GM19328 (cell line): ENCODE data around the gene ATP6V0B.

Experiments used
- ATAC-seq: cut with Tn5 transposase; IDR thresholded peaks from one replicate; pipeline ENCODE4 v1.9.1; 2021; ENCODE audit warnings: mild to moderate bottlenecking, moderate library complexity; ENCODE audit not compliant: unreplicated experiment

ATP6V0B gene

DNA sequence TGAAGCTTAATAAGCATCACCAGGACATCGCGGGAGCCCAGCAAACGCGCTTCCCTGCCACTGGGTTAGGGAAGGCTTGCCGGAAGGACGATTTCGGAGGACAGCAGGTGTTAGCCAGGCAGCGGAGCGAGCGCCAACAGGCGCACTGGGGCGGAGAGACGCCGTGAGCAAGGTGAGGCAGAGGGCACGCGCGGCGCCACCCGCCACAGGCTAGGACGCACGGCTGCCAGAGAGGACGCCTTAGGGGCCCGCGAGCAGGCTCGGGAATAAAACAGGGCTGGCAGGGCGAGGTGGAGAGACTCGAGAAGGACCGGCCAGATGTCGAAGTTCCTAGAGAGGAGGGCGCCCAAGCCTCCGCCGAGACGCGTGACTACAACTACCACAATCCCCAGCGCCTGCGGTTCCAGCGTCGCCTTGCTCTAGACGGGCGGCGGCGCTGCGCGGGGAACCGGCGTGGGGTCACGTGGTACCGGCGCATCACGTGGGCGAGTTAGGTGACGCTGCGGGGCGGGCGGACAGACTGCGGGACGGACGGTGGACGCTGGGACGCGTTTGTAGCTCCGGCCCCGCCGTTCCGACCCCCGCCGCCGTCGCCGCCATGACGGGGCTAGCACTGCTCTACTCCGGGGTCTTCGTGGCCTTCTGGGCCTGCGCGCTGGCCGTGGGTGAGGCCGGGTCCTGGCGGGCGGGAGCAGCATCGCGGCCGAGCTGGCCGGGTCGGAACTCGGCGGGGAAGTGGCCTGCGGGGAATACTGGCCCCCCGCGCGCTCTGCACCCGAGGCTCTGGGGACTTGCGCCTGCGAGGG, at the start of gene ATP6V0B:
Gene ATP6V0B (plus strand): TSS at position 518 of the 806 bp plus-strand sequence. CDS start 81 bp downstream, at position 599.
- peak; percentile 56 for ATAC-seq

DNA sequence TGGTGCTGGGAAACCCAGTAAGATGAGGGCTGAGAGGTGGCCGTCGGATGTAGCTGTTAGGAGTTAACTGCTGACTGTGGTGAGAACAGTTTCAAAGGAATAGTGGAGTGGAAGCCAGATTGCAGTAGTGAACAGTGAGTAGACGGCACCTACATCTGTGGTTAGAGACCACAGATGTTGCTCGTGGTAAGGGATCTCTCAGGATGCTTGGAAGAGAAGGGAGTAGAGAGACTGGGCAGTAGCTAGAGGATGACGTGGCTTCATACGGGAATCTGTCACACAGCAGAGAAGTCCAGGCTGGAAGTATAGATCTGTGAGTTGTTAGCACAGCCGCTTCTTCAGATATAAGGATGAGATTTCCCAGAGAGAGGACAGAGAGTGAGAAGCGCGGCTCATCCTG, 48.9 kb upstream of the ATP6V0B start:
- no peak for ATAC-seq

DNA sequence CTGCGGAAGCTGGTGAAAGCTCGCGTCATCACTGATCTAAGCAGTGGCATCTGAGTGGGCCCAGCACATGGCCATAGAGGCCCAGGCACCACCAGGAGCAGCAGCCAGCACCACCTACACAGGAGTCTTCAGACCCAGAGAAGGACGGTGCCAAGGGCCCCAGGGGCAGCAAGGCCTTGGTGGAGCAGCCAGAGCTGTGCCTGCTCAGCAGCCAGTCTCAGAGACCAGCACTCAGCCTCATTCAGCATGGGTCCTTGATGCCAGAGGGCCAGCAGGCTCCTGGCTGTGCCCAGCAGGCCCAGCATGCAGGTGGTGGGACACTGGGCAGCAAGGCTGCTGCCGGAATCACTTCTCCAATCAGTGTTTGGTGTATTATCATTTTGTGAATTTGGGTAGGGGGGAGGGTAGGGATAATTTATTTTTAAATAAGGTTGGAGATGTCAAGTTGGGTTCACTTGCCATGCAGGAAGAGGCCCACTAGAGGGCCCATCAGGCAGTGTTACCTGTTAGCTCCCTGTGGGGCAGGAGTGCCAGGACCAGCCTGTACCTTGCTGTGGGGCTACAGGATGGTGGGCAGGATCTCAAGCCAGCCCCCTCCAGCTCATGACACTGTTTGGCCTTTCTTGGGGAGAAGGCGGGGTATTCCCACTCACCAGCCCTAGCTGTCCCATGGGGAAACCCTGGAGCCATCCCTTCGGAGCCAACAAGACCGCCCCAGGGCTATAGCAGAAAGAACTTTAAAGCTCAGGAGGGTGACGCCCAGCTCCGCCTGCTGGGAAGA, 44.4 kb upstream of the ATP6V0B start:
- no peak for ATAC-seq

DNA sequence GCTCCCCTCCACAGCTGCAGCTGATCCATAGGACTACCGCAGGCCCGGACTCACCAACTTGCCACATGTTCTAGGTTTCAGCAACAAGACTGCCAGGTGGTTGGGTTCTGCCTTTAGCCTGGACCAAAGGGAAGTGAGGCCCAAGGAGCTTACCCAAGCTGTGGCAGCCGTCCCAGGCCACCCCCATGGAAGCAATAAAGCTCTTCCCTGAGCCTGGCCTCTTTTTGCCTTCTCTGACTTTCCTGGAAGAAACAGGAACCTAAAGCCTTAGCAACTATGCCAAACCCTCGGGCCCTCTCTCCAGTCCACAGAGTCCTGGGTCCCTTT, 43.8 kb upstream of the ATP6V0B start:
- ATAC-seq, result no peak

DNA sequence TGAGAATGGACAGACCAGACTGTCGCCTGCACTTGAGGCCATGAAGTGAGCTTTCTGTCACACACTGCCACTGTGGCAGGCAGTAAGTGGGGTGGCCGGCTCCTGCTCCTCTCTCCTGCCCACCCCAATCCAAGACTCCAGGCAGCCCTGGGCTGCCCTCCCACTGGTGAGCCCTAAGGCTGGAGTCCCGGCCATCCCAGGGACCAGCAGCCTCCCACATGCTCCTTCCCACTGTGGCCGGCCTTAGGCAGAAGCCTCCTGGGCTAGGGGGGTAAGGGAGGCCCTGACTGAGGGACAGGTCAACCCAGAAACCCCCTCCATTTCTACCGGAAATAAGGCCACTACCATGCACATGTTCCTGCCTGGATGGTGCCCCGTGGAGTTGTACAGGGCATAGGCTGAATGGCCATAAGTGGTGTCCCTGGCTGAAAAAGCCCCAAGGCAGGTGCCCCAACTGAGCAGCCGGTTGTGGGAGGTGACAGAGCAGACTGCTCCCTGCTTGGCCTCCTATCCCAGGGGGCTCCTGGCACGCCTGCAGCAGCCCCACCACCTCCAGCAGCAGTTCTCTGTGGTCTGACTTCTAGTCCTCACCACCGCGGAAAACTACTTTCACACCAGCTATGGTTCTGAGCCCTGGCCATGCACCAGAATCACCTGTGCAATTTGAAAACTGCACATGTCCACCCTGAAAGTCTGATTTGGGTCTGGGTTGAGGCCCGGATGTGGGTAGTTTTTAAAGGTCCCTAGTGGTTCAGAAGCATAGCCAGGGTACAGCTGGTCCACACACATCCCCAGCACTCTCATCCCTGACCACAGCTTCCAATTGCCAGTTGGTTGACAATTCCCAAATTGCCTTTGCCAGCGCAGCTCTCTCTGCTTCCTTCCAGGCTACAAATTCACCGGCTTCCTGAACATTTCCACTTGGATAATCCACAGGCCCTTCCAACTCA, 42.8 kb upstream of the ATP6V0B start:
- ATAC-seq, result no peak

DNA sequence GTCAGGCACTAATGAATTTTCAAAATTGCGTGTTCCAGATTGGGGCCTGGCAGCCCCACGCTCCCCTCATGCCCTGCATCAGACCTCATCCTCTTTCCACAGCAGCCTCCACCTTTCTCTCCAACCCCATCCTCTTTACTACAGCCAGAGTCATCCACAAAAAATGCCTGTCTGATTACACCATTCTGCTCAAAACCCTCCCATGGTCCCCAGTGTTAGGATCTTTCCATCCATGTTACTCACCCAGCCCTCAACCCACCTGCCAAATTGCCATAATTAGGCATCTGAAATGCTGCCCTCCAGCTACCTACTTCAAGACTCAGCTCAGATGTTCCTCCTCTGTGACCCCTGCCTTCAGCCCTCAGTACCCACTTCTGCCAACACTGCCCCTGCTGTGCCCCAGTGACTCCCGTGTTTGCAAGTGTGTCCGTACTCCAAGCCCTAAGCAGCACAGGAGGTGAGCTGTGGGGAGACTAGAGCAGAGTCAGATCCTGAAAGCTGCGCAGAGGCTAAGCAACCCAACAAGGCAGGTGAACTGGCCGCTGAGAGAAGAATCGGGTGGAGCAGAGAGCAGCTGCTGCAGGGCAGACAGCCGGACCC, 41.9 kb upstream of the ATP6V0B start:
- ATAC-seq, result no peak

DNA sequence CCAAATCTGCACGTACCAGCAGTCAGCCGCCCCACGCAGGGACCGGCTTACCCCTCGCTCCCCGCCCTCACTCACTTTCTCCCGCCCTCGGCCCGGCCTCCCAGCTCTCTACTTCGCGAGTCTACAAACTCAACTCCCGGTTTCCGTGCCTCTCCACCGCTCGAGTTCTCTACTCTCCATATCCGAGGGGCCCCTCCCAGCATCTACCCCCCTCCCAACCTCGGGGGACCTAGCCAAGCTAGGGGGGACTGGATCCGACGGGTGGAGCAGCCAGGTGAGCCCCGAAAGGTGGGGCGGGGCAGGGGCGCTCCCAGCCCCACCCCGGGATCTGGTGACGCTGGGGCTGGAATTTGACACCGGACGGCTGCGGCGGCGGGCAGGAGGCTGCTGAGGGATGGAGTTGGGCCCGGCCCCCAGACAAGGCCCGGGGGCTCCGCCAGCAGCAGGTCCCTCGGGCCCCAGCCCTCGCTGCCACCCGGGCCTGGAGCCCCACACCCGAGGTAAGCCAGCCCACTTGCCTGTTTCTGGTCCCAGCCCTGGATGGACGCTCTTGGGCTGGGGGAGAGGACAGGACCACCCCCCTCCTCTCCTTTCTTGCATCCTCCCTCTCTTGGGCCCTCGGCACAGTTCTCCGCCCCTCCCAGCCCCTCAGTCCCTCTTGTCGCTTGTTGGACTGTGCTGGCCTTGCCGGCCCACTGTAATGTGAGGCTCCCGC, 41.2 kb upstream of the ATP6V0B start, which contains the start of gene ARTN:
Gene ARTN (plus strand): TSS at position 416 of the 715 bp plus-strand sequence. CDS start 1,856 bp downstream, outside the sequence.
- no peak for ATAC-seq

DNA sequence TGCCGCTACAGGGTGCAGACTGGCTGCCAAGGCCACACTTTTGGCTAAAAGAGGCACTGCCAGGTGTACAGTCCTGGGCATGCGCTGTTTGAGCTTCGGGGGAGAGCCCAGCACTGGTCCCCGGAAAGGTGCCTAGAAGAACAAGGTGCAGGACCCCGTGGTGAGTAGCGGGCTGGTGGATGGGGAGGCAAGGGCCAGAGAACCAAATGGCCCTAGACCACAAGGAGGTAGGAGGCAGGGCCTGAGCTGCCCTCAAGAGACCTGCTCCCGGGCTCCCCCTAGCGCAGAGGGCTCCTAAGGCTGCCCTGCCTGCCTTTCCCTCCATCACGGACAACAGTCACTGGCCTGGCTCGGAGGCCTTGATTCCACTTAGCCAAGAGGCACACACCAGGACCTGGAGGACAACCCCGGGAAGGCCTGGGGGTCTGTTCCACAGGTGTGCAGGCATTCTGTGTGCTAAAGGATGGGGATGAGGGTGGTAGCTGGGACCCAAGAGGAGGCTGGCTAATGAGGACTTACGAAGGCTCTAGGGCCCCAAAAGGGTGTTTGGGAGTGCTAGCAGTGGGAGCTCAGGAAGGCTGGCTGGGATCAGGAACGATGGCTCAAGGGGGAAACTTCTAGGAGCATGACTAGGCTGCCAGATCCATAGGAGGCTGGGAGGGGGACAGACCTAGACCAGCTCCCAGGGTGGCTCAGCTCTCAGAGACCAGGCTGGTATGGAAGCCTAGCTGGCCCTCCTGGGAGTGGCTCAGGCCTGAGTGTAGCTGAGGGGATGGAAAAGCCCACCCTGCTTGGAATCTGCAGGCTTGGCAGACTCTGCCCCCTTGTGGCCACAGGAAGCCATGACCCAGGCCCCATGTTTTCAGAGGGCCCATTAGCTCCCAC, 40.4 kb upstream of the ATP6V0B start:
- no peak for ATAC-seq

DNA sequence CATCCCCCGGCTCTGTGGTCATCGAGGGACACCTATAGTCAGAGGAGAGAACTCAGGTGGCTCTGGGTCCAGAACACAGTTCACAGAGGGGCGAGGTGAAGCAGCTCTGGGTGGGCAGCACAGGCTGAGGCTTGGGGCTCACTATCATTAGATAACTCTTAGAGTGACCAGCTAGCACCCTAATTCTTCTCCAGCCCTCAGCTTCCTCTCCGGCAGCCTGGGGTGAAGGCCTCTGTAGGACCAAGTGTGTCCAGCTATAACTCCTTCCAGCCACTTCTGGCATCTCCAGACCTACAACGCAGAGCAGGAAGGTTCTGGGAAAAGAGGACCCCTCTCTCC, 39.8 kb upstream of the ATP6V0B start:
- ATAC-seq, result no peak

DNA sequence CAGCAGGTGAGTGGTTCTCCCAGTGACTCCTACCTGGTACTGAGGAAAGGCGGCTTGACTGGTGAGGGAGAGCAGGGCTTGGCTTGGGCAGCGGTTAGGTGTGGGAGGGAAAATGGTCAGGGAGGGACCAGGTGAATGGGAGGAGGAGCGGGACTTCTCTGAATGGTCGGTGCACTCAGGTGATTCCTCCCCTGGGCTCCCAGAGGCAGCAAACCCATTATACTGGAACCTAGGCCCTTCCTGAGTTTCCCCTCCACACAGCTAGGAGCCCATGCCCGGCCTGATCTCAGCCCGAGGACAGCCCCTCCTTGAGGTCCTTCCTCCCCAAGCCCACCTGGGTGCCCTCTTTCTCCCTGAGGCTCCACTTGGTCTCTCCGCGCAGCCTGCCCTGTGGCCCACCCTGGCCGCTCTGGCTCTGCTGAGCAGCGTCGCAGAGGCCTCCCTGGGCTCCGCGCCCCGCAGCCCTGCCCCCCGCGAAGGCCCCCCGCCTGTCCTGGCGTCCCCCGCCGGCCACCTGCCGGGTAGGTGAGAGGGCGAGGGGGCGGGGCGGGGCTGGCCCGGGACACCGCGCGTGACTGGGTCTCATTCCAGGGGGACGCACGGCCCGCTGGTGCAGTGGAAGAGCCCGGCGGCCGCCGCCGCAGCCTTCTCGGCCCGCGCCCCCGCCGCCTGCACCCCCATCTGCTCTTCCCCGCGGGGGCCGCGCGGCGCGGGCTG, 38.9 kb upstream of the ATP6V0B start:
- ATAC-seq, result no peak

DNA sequence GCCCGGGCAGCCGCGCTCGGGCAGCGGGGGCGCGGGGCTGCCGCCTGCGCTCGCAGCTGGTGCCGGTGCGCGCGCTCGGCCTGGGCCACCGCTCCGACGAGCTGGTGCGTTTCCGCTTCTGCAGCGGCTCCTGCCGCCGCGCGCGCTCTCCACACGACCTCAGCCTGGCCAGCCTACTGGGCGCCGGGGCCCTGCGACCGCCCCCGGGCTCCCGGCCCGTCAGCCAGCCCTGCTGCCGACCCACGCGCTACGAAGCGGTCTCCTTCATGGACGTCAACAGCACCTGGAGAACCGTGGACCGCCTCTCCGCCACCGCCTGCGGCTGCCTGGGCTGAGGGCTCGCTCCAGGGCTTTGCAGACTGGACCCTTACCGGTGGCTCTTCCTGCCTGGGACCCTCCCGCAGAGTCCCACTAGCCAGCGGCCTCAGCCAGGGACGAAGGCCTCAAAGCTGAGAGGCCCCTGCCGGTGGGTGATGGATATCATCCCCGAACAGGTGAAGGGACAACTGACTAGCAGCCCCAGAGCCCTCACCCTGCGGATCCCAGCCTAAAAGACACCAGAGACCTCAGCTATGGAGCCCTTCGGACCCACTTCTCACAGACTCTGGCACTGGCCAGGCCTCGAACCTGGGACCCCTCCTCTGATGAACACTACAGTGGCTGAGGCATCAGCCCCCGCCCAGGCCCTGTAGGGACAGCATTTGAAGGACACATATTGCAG, 38.2 kb upstream of the ATP6V0B start:
- no peak for ATAC-seq

DNA sequence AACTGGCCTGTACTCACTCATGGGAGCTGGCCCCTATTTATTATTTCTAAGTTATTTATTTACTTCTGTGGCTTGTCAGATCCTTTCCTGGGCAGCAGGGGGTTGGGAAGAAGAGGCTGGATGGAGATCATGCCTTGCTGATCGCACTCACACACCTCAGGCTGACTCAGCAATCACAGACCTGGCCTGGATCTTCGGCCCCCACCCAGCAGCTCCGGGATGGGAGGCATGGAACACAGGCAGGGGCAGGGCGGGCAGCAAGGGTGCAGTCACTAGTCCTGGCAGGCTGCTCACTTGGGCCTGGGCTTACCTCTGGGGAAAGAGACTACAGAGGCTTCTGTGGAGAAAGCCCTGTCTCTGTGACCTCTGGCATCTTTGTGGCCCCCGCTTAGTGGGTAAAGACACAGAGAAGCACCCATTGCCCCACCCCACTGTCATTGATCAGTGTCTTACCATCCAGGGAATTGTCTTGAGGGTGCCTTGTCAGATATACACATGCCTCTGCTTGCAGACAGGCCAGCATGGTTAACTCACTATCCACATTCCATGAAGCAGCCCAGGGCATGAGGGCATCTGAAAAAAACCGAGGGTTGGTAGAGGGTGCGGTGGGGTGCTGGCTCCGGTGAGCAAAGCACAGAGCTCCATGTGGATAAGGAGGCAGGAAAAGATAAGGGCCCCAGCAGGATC, 37.4 kb upstream of the ATP6V0B start:
- ATAC-seq, result no peak

DNA sequence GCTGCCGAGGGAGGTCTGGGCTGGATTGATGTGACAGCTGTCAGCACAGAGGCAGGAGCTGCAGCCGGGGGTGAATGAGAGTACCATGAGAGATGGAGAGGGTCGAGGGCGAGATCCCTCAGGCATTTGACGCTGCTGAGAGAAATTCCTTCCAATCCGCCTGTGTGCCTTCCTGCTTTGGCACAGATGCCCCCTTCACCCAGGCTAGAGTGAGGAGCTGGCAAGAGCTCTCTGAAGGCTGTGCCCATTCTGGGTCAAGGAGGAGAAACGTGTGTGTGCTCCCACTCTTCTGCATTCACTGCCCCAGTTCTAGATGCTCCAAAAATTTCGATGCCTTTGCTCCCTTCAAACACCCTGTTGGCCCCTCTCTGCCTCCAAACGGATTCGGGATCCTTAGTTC, 36.4 kb upstream of the ATP6V0B start:
- no peak for ATAC-seq

DNA sequence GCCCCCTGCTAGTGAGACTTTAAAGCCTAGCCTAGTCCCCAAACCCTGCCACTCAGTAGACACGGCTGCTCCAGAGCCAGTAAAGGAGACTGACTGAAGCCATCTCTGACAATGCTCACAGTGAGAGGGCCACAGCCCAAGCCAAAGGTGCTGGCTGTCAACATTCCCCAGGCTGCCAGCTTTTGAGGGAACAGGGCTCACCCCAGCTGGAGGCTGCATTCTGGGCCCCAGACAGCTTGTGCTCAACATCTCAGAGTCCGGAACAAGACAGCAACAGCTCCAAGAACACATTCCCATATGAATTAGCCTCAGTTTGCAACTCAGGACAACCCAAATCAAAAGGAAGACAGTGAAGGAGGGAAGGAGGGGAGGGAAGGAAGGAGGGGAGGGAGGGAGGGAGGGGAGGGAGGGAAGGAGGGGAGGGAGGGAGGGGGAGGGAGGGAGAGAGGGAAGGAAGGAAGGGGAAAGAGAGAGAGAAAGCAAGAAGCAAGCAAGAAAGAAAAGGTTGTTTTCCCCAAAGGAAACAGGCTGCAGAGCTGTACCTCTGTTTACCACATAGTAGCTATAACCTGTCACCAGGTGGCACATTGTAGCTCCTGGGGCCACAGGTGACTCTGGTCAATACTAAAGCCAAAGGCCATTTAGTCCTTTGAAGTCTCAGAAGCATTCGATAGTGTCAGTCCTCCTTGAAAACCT, 35.7 kb upstream of the ATP6V0B start:
- no peak for ATAC-seq

DNA sequence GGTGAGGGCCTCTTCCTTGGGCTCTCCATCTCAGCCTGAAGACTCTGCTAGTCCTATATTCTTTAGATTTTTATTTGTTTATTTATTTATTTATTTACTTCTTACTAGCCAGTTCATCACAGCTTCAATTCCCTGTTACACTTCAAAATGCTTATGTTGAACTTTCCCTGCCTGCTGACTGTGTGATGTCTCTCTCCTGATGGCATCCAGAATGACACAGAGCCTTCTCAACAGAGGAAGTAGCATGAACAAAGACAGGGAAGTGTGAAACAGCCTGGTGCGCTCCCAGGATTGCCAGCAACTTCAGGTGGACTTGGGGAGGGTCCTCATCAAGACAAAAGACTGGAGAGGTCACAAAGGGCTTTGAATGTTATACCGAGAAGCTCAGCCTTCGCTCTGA, 32.3 kb upstream of the ATP6V0B start:
- ATAC-seq, result no peak

DNA sequence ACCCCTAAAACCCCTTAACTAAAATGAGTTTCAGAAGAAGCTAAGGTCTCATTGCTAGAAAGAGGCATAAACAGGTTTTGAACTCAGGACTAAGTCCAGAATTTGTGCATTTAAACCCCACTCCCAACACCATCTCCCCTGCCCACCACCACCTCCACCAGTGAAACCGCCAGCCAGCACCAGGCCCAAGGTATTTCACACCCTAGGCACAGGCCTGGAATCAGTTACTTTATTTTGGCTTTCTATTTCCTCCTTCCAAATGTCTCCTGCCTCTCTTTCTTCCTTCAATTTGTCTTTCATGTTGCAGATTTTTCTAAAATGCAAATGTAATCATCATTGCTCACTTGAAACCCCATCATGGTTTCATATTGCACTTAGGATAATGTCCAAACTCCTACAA, 29.9 kb upstream of the ATP6V0B start:
- no peak for ATAC-seq
